ENCODE data around the gene MBP. TPM values are rescaled to one million over a fixed set of nuclear protein-coding genes. Genes with fewer than 3 reads are reported as not detected.

Gene MBP
- total RNA-seq, 1 donor from 2014 or later = 24.1 TPM

GRCh38 chr18:77151772-77152520 is 19.4 kb upstream of the MBP start:
- DNase-seq (ENCODE audit: low spot score) = no peak
- ATAC-seq = no peak

- ATAC-seq = no peak
- no peak for DNase-seq (ENCODE audit: low spot score)
Observed at GRCh38 chr18:77151033-77151771, 18.6 kb upstream of the MBP start.

GRCh38 chr18:77150588-77150987 is 18.0 kb upstream of the MBP start:
- no peak for ATAC-seq

GRCh38 chr18:77148289-77148688 is 15.7 kb upstream of the MBP start:
- no peak for DNase-seq (ENCODE audit: low spot score)
- ATAC-seq = no peak

More at GRCh38 chr18:77150588-77150987, 18.0 kb upstream of the MBP start:
- DNase-seq (ENCODE audit: low spot score) = no peak

- ATAC-seq = no peak
- DNase-seq (ENCODE audit: low spot score) = no peak
Observed at GRCh38 chr18:77147418-77147852, 14.9 kb upstream of the MBP start.

- DNase-seq (ENCODE audit: low spot score) (no peak), ATAC-seq (no peak)
Observed at GRCh38 chr18:77146249-77147080, 13.9 kb upstream of the MBP start.

GRCh38 chr18:77145364-77145901 is 12.8 kb upstream of the MBP start:
- ATAC-seq (no peak), DNase-seq (ENCODE audit: low spot score) (no peak)

- DNase-seq (ENCODE audit: low spot score) (no peak), ATAC-seq (peak; percentile 70)
Observed at GRCh38 chr18:77144451-77145118, 12.0 kb upstream of the MBP start.

GRCh38 chr18:77144046-77144445 is 11.5 kb upstream of the MBP start:
- no peak for ATAC-seq
- DNase-seq (ENCODE audit: low spot score) = no peak

- ATAC-seq (peak; percentile 6), DNase-seq (ENCODE audit: low spot score) (no peak)
Observed at GRCh38 chr18:77143196-77143595, 10.6 kb upstream of the MBP start.

GRCh38 chr18:77141401-77142118 is 9.0 kb upstream of the MBP start:
- ATAC-seq (no peak), DNase-seq (ENCODE audit: low spot score) (no peak)

GRCh38 chr18:77140439-77141109 is 8.0 kb upstream of the MBP start:
- DNase-seq (ENCODE audit: low spot score) = peak; percentile 77
- ATAC-seq = peak; percentile 74

- DNase-seq (ENCODE audit: low spot score) (no peak), ATAC-seq (no peak)
Observed at GRCh38 chr18:77140030-77140429, 7.4 kb upstream of the MBP start.

- DNase-seq (ENCODE audit: low spot score) (no peak), ATAC-seq (no peak)
Observed at GRCh38 chr18:77139619-77140018, 7.0 kb upstream of the MBP start.

- ATAC-seq = peak; percentile 74
- DNase-seq (ENCODE audit: low spot score) = no peak
Observed at GRCh38 chr18:77138270-77138669, 5.7 kb upstream of the MBP start.

GRCh38 chr18:77137851-77138250 is 5.3 kb upstream of the MBP start:
- DNase-seq (ENCODE audit: low spot score) = no peak
- ATAC-seq = no peak

GRCh38 chr18:77136871-77137665 is 4.5 kb upstream of the MBP start:
- ATAC-seq (no peak), DNase-seq (ENCODE audit: low spot score) (no peak)

- no peak for DNase-seq (ENCODE audit: low spot score)
Observed at GRCh38 chr18:77136076-77136718, 3.6 kb upstream of the MBP start.

More at GRCh38 chr18:77136076-77136718, 3.6 kb upstream of the MBP start:
- ATAC-seq = no peak

All from left lobe of liver (tissue), 2 donors.